HFF-Myc (cell line): ENCODE measurements around the gene USP12.

ENCODE experiments used
- DNase-seq: peaks from one replicate; pipeline ENCODE4 v3.0.0-alpha.2; 2011; ENCODE audit warnings: low read depth; ENCODE audit errors: extremely low read depth
- H3K4me3 ChIP-seq: replicated peaks from 2 replicates; pipeline ENCODE4 v1.5.1; 2011; ENCODE audit warnings: low read depth, mild to moderate bottlenecking, control low read depth, low read length
- CTCF ChIP-seq: IDR thresholded peaks from 2 replicates; pipeline ENCODE4 v1.5.1; 2012; ENCODE audit warnings: mild to moderate bottlenecking, low read depth, low read length, control low read depth; ENCODE audit errors: missing control alignments

The USP12 gene

GRCh38 chr13:27027086-27027667 lies 144.4 kb downstream of the USP12 start:
- H3K4me3 ChIP-seq: no peak overlapping the region
- DNase-seq: no peak
- no peak for TF ChIP-seq CTCF

GRCh38 chr13:27026396-27026795 lies 145.2 kb downstream of the USP12 start:
- no peak for DNase-seq
- TF ChIP-seq CTCF: no peak
- no peak overlapping the region for H3K4me3 ChIP-seq

GRCh38 chr13:27024776-27025492 lies 146.7 kb downstream of the USP12 start:
- TF ChIP-seq CTCF: no peak
- H3K4me3 ChIP-seq: no peak overlapping the region
- DNase-seq: no peak

- H3K4me3 ChIP-seq: no peak overlapping the region
- TF ChIP-seq CTCF: no peak
- DNase-seq: no peak
These were observed 147.5 kb downstream of the USP12 start for GRCh38 chr13:27024074-27024461.

- DNase-seq: no peak
- H3K4me3 ChIP-seq: no peak overlapping the region
- no peak for TF ChIP-seq CTCF
These were observed 148.1 kb downstream of the USP12 start for GRCh38 chr13:27023385-27024073.

GRCh38 chr13:27022571-27023311 lies 148.9 kb downstream of the USP12 start:
- H3K4me3 ChIP-seq: no peak overlapping the region
- no peak for TF ChIP-seq CTCF
- no peak for DNase-seq
